Heart right ventricle (tissue), 16 donors: ENCODE results near the gene ACSS3. TPM values are rescaled to one million over a fixed set of nuclear protein-coding genes. Genes with fewer than 3 reads are reported as not detected.

Experiments
- ATAC-seq, 8 donors: fragments of 200-7000 bp; cut with Tn5 transposase; one replicate each; pipeline ENCODE4 v1.9.1; 2020; ENCODE audit warnings: mild to moderate bottlenecking in 8 of 8, moderate library complexity in 8 of 8, moderate number of reproducible peaks in 1 of 8
- DNase-seq, 2 donors: peaks; one replicate each; pipeline ENCODE4 v3.0.0-alpha.2; 2020
- H3K27ac ChIP-seq, 10 donors: fragments of 200-600 bp; sonication (generic) in 2 of 10; one replicate each; pipeline versions ENCODE4 v1.5.0 to v1.8.0; 2020 to 2022; ENCODE audit warnings: mild to moderate bottlenecking in 3 of 10
- H3K27me3 ChIP-seq, 7 donors: fragments of 200-600 bp; one replicate each; pipeline ENCODE4 v1.8.0; 2021 to 2022; ENCODE audit warnings: mild to moderate bottlenecking in 2 of 7
- H3K36me3 ChIP-seq, 9 donors: fragments of 200-600 bp; sonication (generic) in 1 of 9; one replicate each; pipeline versions ENCODE4 v1.5.0 to v1.8.0; 2020 to 2022; ENCODE audit warnings: mild to moderate bottlenecking in 2 of 9
- H3K4me1 ChIP-seq, 9 donors: fragments of 200-600 bp; sonication (generic) in 1 of 9; one replicate each; pipeline versions ENCODE4 v1.5.0 to v1.8.0; 2020 to 2022; ENCODE audit warnings: mild to moderate bottlenecking in 4 of 9
- H3K4me3 ChIP-seq, 10 donors: fragments of 200-600 bp; sonication (generic) in 2 of 10; one replicate each; pipeline versions ENCODE4 v1.5.0 to v1.8.0; 2020 to 2022; ENCODE audit warnings: mild to moderate bottlenecking in 7 of 10, moderate library complexity in 2 of 10
- H3K9me3 ChIP-seq, 11 donors: fragments of 200-600 bp in 10 of 11; sonication (generic) in 2 of 11; one replicate each; pipeline versions ENCODE4 v1.5.0 to v1.8.0; 2013 to 2022; ENCODE audit warnings: mild to moderate bottlenecking in 2 of 11, control low read depth in 1 of 11, moderate library complexity in 1 of 11
- CTCF ChIP-seq, 9 donors: fragments of 200-600 bp; sonication (generic) in 2 of 9; IDR thresholded peaks; one replicate each; pipeline versions ENCODE4 v1.5.0 to v1.8.0; 2021 to 2022; ENCODE audit warnings: antibody characterized with exemption in 9 of 9, mild to moderate bottlenecking in 5 of 9, moderate library complexity in 1 of 9
- WGBS, 2 donors: extraction: QIAGEN DNeasy Blood & Tissue Kit; methylation state at CpG; one replicate each; pipeline ENCODE4 v1.1.7; 2013; ENCODE audit warnings: inconsistent platforms in 1 of 2; 5-methylcytosine and 5-hydroxymethylcytosine counted together
- intact Hi-C, 10 donors: fragments of 100-400 bp; cut with DNase I; formaldehyde crosslinking; loops; one replicate each; pipeline versions ENCODE4 v1.11.1 to v1.14.2; 2022
- polyA plus RNA-seq, 2 donors: library from polyadenylated mRNA; stranded (reverse); fragments of 200-250 nt; gene quantifications; one replicate each; pipeline ENCODE4 v1.2.3, GENCODE V29; 2013
- total RNA-seq, 10 donors: library from RNA; stranded (reverse); fragmentation: NEBNext Ultra II Directional in 3 of 10; extraction: Animal tissue kit (Norgen Biotek cat#: 25700) in 3 of 10; gene quantifications; one replicate each; pipeline versions ENCODE4 v1.2.1 to v1.2.4, GENCODE V29; 2021 to 2023
- donor health status: Arrhythmogenic right ventricular cardiomyopathy.
- donor health status: ischemic (EF 13 %, LVEDD 7.1; RV severe dilation, severe dysfunction).
- donor health status: healthy with polysubstance abuse.
- donor health status: DM: no; HTN: yes; CAD: no.
- donor health status: DM: no; HTN: no; CAD: no.
- donor health status: ischemic (EF 25% LVEDD 6.9; RV normal size, moderate dysfunction).
- donor health status: ischemic (EF 25% LVEDD 5.7; RV mildly dilated, moderate dysfunction).
- donor health status: healthy.
- donor health status: DM: yes; HTN: yes; CAD: no.
- donor health status: Ischemic cardiomyopathy.
- donor health status: ischemic (EF 35%, LVEDD 5.7; RV mildly dilated, moderate dysfunction).
- donor health status: nonischemic (EF 11% LVEDD 7.7; RV severe dilation, severe dysfunction).
- donor health status: DM: yes; HTN: yes; CAD: no.
- donor health status: PGD.
- donor health status: ischemic (EF 29% LVEDD 5.4; RV normal size, mild dysfunction).
- donor health status: nonischemic (EF 23%, LVEDD 6.1; RV moderate dilation, normal function).

The ACSS3 gene
- total and polyA plus RNA-seq, 12 donors, result 11.3 to 30.3 (median 25.0) TPM

GRCh38 chr12:81168445-81168844, 90.6 kb downstream of the ACSS3 start:
- no peak overlapping the region for H3K27ac ChIP-seq
- ATAC-seq, result no peak
- intact Hi-C loops, result no loop called here
- H3K27me3 ChIP-seq, result no peaks in the 10 kb centered on the region
- no peak overlapping the region for H3K4me3 ChIP-seq
- H3K36me3 ChIP-seq, result peaks cover 0 to 7% (median 0%) of the 10 kb centered on the region in 9 donors
- 88 to 89% methylated on average over 3 of the region's 3 CpGs for WGBS, 2 donors
- no peak for DNase-seq
- no peaks in the 10 kb centered on the region for H3K4me1 ChIP-seq
- no peaks in the 10 kb centered on the region for H3K9me3 ChIP-seq
- TF ChIP-seq CTCF (IDR thresholded peaks at IDR 0.05), result no peak

GRCh38 chr12:81170072-81170471, 92.2 kb downstream of the ACSS3 start:
- intact Hi-C loops, result no loop called here
- H3K4me1 ChIP-seq, result no peaks in the 10 kb centered on the region
- no peak for TF ChIP-seq CTCF (IDR thresholded peaks at IDR 0.05)
- H3K27me3 ChIP-seq, result no peaks in the 10 kb centered on the region
- peaks cover 0 to 5% (median 0%) of the 10 kb centered on the region in 11 donors for H3K9me3 ChIP-seq
- DNase-seq (no peak), ATAC-seq (no peak)
- no peak overlapping the region for H3K4me3 ChIP-seq
- H3K27ac ChIP-seq, result no peak overlapping the region
- H3K36me3 ChIP-seq, result peaks cover 0 to 10% (median 4%) of the 10 kb centered on the region in 9 donors

- 74 to 90% methylated on average over 2 of the region's 2 CpGs for WGBS, 2 donors
Observed at GRCh38 chr12:81172851-81173250, 95.0 kb downstream of the ACSS3 start.

GRCh38 chr12:81174664-81175063, 96.8 kb downstream of the ACSS3 start:
- ATAC-seq, result no peak
- peaks cover 0 to 49% (median 23%) of the 10 kb centered on the region in 9 donors for H3K36me3 ChIP-seq
- intact Hi-C loops, result no loop called here
- no peak for DNase-seq
- H3K4me3 ChIP-seq, result no peak overlapping the region
- 80 to 83% methylated on average over 4 of the region's 4 CpGs for WGBS, 2 donors
- H3K27ac ChIP-seq, result no peak overlapping the region
- H3K4me1 ChIP-seq, result no peaks in the 10 kb centered on the region
- no peaks in the 10 kb centered on the region for H3K27me3 ChIP-seq
- TF ChIP-seq CTCF (IDR thresholded peaks at IDR 0.05), result no peak
- peaks cover 0 to 34% (median 6%) of the 10 kb centered on the region in 11 donors for H3K9me3 ChIP-seq

More at GRCh38 chr12:81172851-81173250, 95.0 kb downstream of the ACSS3 start:
- ATAC-seq (no peak), DNase-seq (no peak)
- Histone ChIP-seq H3K9me3 (peaks cover 0 to 25% (median 6%) of the 10 kb centered on the region in 11 donors), H3K4me3 (no peak overlapping the region), H3K36me3 (peaks cover 0 to 36% (median 23%) of the 10 kb centered on the region in 9 donors), H3K27ac (no peak overlapping the region), H3K27me3 (no peaks in the 10 kb centered on the region), H3K4me1 (no peaks in the 10 kb centered on the region)
- TF ChIP-seq CTCF (IDR thresholded peaks at IDR 0.05), result no peak
- intact Hi-C loops, result no loop called here
